Cardiac fibroblast (primary cell): Measurements from ENCODE around the gene OXA1L.
A peak's percentile ranks its signal among the peaks of the same experiment; 100 is the strongest.

ENCODE experiments used
- DNase-seq, 2 donors: peaks; one replicate each; pipeline versions ENCODE4 v3.0.0 to v3.0.0-alpha.2; 2010; ENCODE audit warnings: low read depth in 2 of 2
- H3K4me3 ChIP-seq, 2 donors: replicated peaks in 1 of 2; 1 replicate in 1 of 2; 2 replicates in 1 of 2; pipeline ENCODE4 v1.5.1; 2011; ENCODE audit warnings: low read depth in 2 of 2, low read length in 2 of 2, mild to moderate bottlenecking in 2 of 2, moderate library complexity in 1 of 2
- TF ChIP-seq, protein P1 (sequence below): IDR thresholded peaks from one replicate; pipeline ENCODE4 v1.5.1; 2011; ENCODE audit warnings: low read depth, mild to moderate bottlenecking, low read length, inconsistent platforms

The OXA1L gene

DNA sequence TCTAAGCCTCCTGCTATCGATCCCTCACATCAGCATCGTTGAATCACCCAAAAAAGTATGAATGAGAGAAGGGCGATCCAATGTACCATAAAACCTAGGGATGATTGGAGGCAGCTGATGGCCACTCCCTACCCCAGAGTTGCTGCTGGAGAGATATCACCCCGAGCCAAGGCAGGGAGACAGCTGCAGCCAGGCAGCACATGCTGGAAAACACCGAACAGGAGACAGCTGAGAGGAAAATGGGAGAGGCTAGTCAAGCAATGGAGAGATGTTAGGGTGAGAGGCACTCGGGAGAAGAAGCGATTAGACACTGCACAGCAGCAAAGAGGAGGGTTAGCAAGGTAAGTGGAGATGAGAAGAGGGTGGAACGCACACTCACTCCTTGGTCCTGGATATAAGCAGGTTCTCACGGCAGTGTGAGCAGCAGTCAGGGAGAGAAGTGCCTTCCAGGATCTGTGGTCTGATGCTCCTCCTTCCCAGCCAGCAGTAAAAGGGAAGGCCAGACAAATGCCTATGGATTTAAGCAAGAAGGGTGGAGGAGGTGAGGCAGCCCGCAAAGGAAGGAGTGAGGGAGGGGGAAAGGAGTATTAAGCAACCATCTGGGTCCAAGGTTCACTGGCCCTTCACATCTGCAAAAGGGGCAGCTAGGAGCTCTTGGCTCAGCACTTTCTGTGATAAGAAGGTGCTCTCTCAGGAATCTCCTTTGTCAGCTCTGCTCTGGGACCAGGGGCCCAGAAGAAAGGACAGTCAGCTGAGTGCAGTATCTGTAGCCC lies 48.6 kb downstream of the OXA1L start, which contains the start of gene SLC7A7:
SLC7A7 (minus strand) TSS at position 495 of the 773 bp plus-strand sequence. CDS start 2,037 bp downstream, outside the sequence.
- peak; percentile 22 to 60 for DNase-seq
- H3K4me3 ChIP-seq, result peak within 1 kb of the TSS in 1 of 2 donors; percentile 33
- TF ChIP-seq, protein P1, sequence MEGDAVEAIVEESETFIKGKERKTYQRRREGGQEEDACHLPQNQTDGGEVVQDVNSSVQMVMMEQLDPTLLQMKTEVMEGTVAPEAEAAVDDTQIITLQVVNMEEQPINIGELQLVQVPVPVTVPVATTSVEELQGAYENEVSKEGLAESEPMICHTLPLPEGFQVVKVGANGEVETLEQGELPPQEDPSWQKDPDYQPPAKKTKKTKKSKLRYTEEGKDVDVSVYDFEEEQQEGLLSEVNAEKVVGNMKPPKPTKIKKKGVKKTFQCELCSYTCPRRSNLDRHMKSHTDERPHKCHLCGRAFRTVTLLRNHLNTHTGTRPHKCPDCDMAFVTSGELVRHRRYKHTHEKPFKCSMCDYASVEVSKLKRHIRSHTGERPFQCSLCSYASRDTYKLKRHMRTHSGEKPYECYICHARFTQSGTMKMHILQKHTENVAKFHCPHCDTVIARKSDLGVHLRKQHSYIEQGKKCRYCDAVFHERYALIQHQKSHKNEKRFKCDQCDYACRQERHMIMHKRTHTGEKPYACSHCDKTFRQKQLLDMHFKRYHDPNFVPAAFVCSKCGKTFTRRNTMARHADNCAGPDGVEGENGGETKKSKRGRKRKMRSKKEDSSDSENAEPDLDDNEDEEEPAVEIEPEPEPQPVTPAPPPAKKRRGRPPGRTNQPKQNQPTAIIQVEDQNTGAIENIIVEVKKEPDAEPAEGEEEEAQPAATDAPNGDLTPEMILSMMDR, result no peak

DNA sequence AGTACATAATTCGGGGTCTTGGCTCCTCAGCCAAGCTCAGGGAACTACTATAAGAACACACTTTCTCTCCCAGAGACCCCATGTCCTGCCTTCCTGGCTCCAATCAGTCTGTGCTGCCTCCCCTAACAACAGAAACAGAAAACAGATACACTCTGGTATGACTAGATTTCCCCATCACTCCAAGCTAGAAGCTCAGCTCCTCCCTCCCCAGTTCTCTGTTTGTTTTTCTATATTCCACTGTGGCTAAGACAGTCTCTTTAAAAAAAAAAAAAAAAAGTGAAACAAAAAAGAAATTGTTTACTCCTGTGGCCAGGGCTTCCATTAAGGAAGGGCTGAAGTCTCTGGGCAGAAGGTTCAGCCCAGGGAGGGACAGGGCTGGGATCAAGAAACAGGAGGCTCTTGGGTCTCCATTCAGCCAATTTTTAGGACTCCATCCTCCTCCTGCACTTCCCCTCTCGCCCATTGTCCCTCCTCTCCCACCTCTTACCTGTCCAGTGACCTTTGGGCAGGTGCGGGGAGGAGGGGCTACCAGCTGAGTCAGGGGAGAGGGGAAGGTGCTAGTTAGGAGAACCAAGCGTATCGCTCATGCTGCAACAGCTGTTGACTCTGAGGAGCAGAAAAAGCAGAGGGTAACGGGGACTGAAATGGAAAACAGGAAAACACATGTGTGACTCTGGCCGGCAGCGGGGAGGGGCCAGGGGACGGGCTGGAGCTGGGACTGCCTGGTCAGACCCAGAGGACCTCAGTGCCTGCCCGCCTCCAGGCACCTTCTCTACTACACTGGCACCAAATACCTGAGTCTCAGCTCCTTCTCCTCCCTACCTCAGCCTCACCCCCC lies 52.9 kb downstream of the OXA1L start:
- H3K4me3 ChIP-seq, result peak overlapping the region; percentile 38 to 43
- TF ChIP-seq, protein P1, result no peak
- DNase-seq, result peak; percentile 77 to 91

DNA sequence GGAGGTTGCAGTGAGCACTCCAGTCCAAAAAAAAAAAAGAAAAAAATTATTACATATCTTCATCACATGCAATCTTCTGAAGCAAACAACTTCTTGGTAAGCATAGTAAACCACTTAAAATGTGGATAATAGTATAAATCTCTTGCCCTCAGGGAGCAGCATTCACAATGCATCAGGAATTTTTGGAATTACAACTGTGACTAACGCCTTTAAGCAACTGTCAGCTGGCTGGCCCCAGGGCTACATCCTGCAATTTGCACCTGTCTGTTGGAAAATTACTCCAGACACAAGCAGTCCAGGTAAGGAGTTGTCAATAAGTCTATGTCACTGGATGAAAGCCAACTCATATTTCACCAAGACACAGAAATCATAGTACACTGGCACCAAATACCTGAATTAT lies 54.2 kb downstream of the OXA1L start:
- H3K4me3 ChIP-seq, result no peak overlapping the region
- peak in 1 of 2 donors; percentile 48 for DNase-seq

DNA sequence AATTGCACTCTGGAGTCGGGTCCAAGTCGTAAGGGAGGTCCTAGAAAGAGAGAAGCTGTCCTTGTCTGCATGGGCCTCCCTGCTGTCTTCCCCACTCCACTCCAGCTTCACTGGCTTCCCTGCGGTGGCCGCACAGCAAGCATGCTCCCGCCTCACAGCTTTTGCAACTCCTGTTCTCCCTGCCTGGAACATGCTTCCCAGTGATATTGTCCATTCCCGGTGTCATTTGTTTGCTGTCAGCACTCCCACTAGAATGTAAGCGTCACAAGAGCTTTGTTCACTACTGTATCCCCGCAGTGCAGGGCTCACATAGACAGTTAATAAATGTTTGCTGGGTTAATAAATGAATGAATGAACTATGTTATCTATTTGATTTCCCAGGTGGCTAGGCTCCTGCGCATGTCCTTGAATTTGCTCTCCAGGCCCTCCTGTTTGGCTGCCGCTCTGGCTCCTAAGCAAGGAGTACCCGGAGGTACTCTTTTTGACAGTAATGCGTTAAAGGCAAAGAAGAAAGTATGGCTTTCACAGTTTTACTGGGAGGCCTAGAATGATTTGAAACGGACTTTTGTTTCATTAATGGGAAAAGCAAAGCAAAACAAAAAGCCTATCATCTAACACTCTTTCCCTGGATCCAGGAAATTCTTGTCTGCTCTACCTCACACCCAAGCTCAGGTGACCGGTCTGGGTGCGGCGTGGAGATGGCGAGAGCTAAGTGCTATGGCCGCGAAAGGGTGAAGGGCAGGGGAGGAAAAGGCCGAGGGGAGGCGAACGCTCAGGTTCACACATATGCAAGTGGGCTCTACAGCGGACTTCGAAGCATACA lies 54.9 kb downstream of the OXA1L start:
- no peak for DNase-seq
- H3K4me3 ChIP-seq, result no peak overlapping the region
- TF ChIP-seq, protein P1, result no peak

More for the DNA sequence above, 54.2 kb downstream of the OXA1L start:
- TF ChIP-seq, protein P1, result no peak

DNA sequence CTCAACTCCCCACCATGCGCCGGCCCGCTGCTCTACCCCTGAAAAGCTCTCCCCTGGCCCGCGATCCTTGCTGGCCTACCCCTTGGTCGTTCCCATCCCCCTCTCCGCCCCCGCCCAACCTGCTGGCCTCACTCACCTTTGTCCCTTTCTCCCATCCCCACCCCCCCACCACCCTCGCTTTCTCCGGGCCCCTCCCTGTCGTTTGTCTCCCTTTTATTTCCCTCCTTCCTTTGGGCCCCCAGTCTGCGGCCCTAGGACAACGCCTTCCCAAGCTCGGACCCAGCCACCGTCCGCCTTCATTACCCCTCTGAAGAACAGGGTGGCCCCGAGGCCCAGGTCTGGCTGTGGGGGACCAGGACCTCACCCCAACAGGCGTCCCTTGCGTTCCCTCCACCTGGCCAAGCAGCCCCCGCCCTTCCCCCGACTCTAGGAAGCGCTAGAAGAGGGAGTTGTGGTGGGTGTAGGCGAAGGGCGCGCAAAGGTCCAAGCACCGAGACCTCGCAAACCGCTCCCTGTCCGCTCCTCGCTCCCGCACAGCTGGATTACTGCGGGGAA lies 55.6 kb downstream of the OXA1L start:
- DNase-seq, result no peak
- H3K4me3 ChIP-seq, result peak overlapping the region; percentile 25 to 33
- TF ChIP-seq, protein P1, result no peak
